HEK293T (cell line): Measurements from ENCODE around the gene BBS9.

Source experiments
- CTCF ChIA-PET: fragments of 350-600 bp; formaldehyde crosslinking; extraction: SDS; loops from one replicate; lab custom pipeline; 2021; ENCODE audit warnings: antibody characterized with exemption, inconsistent platforms; lab: Yijun Ruan, JAX
- POLR2A ChIA-PET: fragments of 350-600 bp; formaldehyde crosslinking; extraction: SDS; loops from one replicate; lab custom pipeline; 2020; ENCODE audit warnings: antibody characterized with exemption, inconsistent platforms; lab: Yijun Ruan, JAX
- DNase-seq: peaks from one replicate; pipeline ENCODE4 v3.0.0; 2012; ENCODE audit warnings: mixed read lengths; ENCODE audit errors: extremely low spot score
- ARNT ChIP-seq: fragments of 450-650 bp; IDR thresholded peaks from 2 replicates; pipeline ENCODE4 v1.6.1; 2017; ENCODE audit warnings: mild to moderate bottlenecking
- BHLHE40 ChIP-seq: fragments of 450-650 bp; IDR thresholded peaks from 2 replicates; pipeline ENCODE4 v1.6.1; 2016; ENCODE audit warnings: mild to moderate bottlenecking, moderate library complexity, borderline replicate concordance
- CTBP1 ChIP-seq: fragments of 450-650 bp; IDR thresholded peaks from 2 replicates; pipeline ENCODE4 v1.6.1; 2016; ENCODE audit warnings: borderline replicate concordance
- ELF4 ChIP-seq: fragments of 450-650 bp; IDR thresholded peaks from 2 replicates; pipeline ENCODE4 v1.6.1; 2017; ENCODE audit warnings: antibody characterized with exemption
- FOXA1 ChIP-seq: fragments of 450-650 bp; IDR thresholded peaks from 2 replicates; pipeline ENCODE4 v1.6.1; 2016; ENCODE audit warnings: mild to moderate bottlenecking
- FOXK2 ChIP-seq: fragments of 450-650 bp; IDR thresholded peaks from 2 replicates; pipeline ENCODE4 v1.6.1; 2016; ENCODE audit warnings: mild to moderate bottlenecking
- FOXM1 ChIP-seq: fragments of 450-650 bp; IDR thresholded peaks from 2 replicates; pipeline ENCODE4 v1.6.1; 2017; ENCODE audit warnings: mild to moderate bottlenecking, borderline replicate concordance
- HDGF ChIP-seq: fragments of 450-650 bp; IDR thresholded peaks from 2 replicates; pipeline ENCODE4 v1.6.1; 2017; ENCODE audit warnings: antibody characterized with exemption, borderline replicate concordance
- L3MBTL2 ChIP-seq: fragments of 450-650 bp; conservative IDR thresholded peaks from 2 replicates; pipeline ENCODE4 v1.6.1; 2016; ENCODE audit warnings: mild to moderate bottlenecking
- LEF1 ChIP-seq: fragments of 450-650 bp; IDR thresholded peaks from 2 replicates; pipeline ENCODE4 v1.6.1; 2017; ENCODE audit warnings: mild to moderate bottlenecking, borderline replicate concordance
- NFRKB ChIP-seq: fragments of 450-650 bp; IDR thresholded peaks from 2 replicates; pipeline ENCODE4 v1.6.1; 2016; ENCODE audit warnings: mild to moderate bottlenecking, moderate library complexity
- PKNOX1 ChIP-seq: fragments of 450-650 bp; IDR thresholded peaks from 2 replicates; pipeline ENCODE4 v1.6.1; 2016
- SP1 ChIP-seq: fragments of 450-650 bp; IDR thresholded peaks from 2 replicates; pipeline ENCODE4 v1.6.1; 2017
- SUZ12 ChIP-seq: fragments of 450-650 bp; IDR thresholded peaks from 2 replicates; pipeline ENCODE4 v1.6.1; 2016; ENCODE audit warnings: mild to moderate bottlenecking
- TARDBP ChIP-seq: fragments of 450-650 bp; IDR thresholded peaks from 2 replicates; pipeline ENCODE4 v1.6.1; 2016
- ZNF384 ChIP-seq: fragments of 450-650 bp; IDR thresholded peaks from 2 replicates; pipeline ENCODE4 v1.6.1; 2016

The BBS9 gene

GRCh38 chr7:33107136-33108066, 22.0 kb upstream of the BBS9 start:
- POLR2A ChIA-PET = interaction anchor here (1.1 to 1.9 kb wide), 4 partner anchors 37 to 417 kb away, joined by 3 to 6 read pairs (median 4); partner anchors contain the start of genes FKBP9 and NT5C3A
- DNase-seq = peak; percentile 26
- CTCF ChIA-PET = interaction anchor here (0.6 to 1.2 kb wide), 2 partner anchors 170 to 428 kb away, joined by 3 read pairs; no protein-coding TSS in a partner anchor

GRCh38 chr7:33108554-33109004, 20.8 kb upstream of the BBS9 start:
- ChIA-PET POLR2A (interaction anchor here (1.0 to 1.9 kb wide), 6 partner anchors 18 to 418 kb away, joined by 3 to 6 read pairs (median 4); partner anchors contain the start of genes FKBP9 and NT5C3A), CTCF (interaction anchor here (0.7 to 1.2 kb wide), 4 partner anchors 172 to 892 kb away, joined by 3 to 5 read pairs (median 3); no protein-coding TSS in a partner anchor)
- TF ChIP-seq HDGF = no peak
- no peak for TF ChIP-seq PKNOX1
- no peak for TF ChIP-seq SUZ12
- TF ChIP-seq NFRKB = no peak
- no peak for TF ChIP-seq FOXK2
- no peak for TF ChIP-seq ARNT
- no peak for TF ChIP-seq ZNF384
- TF ChIP-seq SP1 = no peak
- no peak for TF ChIP-seq FOXA1
- TF ChIP-seq ELF4 = no peak
- no peak for TF ChIP-seq FOXM1
- TF ChIP-seq L3MBTL2 = no peak
- no peak for TF ChIP-seq CTBP1
- TF ChIP-seq LEF1 = no peak
- TF ChIP-seq TARDBP = no peak
- no peak for TF ChIP-seq BHLHE40
- DNase-seq = no peak

More at GRCh38 chr7:33107136-33108066, 22.0 kb upstream of the BBS9 start:
- TF ChIP-seq PKNOX1 (no peak), CTBP1 (no peak), SP1 (no peak), SUZ12 (no peak), ARNT (no peak), FOXM1 (no peak), LEF1 (no peak), HDGF (no peak), NFRKB (no peak), FOXK2 (no peak), ZNF384 (no peak), FOXA1 (no peak), L3MBTL2 (no peak), ELF4 (no peak), TARDBP (no peak)

- POLR2A ChIA-PET = interaction anchor here (1.0 to 1.9 kb wide), 5 partner anchors 18 to 152 kb away, joined by 3 to 6 read pairs (median 3); partner anchors contain the start of genes FKBP9 and NT5C3A
- peak; percentile 44; the same call in 1 of the 2 replicates for TF ChIP-seq FOXM1
- no peak for TF ChIP-seq SUZ12
- peak; percentile 51; the same call in 1 of the 2 replicates for TF ChIP-seq ARNT
- no peak for TF ChIP-seq NFRKB
- TF ChIP-seq TARDBP = no peak
- no peak for TF ChIP-seq SP1
- no peak for TF ChIP-seq CTBP1
- no peak for TF ChIP-seq FOXK2
- TF ChIP-seq HDGF = no peak
- DNase-seq = peak; percentile 83
- CTCF ChIA-PET = interaction anchor here (0.6 to 1.1 kb wide), 4 partner anchors 263 to 1133 kb away, joined by 3 to 5 read pairs (median 3); no protein-coding TSS in a partner anchor
Measured at GRCh38 chr7:33109005-33109757, 20.2 kb upstream of the BBS9 start, which contains the start of gene RP9. Gene RP9, minus strand, starts transcription at chr7:33109404. Its CDS starts 32 bp downstream, at chr7:33109372.

GRCh38 chr7:33109758-33110238, 19.6 kb upstream of the BBS9 start:
- DNase-seq = no peak
- ChIA-PET CTCF (interaction anchor here (0.5 kb wide), 1 partner anchor 613 kb away, joined by 3 read pairs; no protein-coding TSS in a partner anchor), POLR2A (interaction anchor here (1.1 to 1.9 kb wide), 2 partner anchors 20 to 47 kb away, joined by 3 to 6 read pairs; partner anchors contain the start of gene NT5C3A)
- no peak for TF ChIP-seq BHLHE40
- no peak for TF ChIP-seq TARDBP
- TF ChIP-seq NFRKB = no peak
- no peak for TF ChIP-seq FOXK2
- no peak for TF ChIP-seq L3MBTL2
- no peak for TF ChIP-seq ARNT
- TF ChIP-seq ELF4 = no peak
- TF ChIP-seq FOXM1 = no peak
- no peak for TF ChIP-seq CTBP1
- no peak for TF ChIP-seq SP1
- TF ChIP-seq LEF1 = no peak
- TF ChIP-seq HDGF = no peak
- TF ChIP-seq SUZ12 = no peak
- TF ChIP-seq PKNOX1 = no peak
- no peak for TF ChIP-seq ZNF384
- TF ChIP-seq FOXA1 = no peak
